HG03432 (cell line): ENCODE results near the gene U2AF2.

ENCODE experiments used
- ATAC-seq: cut with Tn5 transposase; IDR thresholded peaks from one replicate; pipeline ENCODE4 v1.9.1; 2021; ENCODE audit warnings: mild to moderate bottlenecking, moderate library complexity; ENCODE audit not compliant: unreplicated experiment

Gene U2AF2

GRCh38 chr19:55654868-55655647 lies at the start of gene U2AF2:
Gene U2AF2, plus strand, starts transcription at chr19:55655035. Its CDS starts 70 bp downstream, at chr19:55655105.
- peak; percentile 40 for ATAC-seq

- ATAC-seq: peak; percentile 66
Measured at GRCh38 chr19:55605207-55605636, 49.6 kb upstream of the U2AF2 start.

GRCh38 chr19:55605637-55606470 lies 49.0 kb upstream of the U2AF2 start, which contains the start of gene ZNF865:
Gene ZNF865, plus strand, starts transcription at chr19:55605647. Its CDS starts 7,972 bp downstream, at chr19:55613619.
- ATAC-seq: peak; percentile 33

GRCh38 chr19:55606471-55606787 lies 48.4 kb upstream of the U2AF2 start:
- no peak for ATAC-seq

GRCh38 chr19:55606817-55607216 lies 48.0 kb upstream of the U2AF2 start:
- no peak for ATAC-seq

- ATAC-seq: no peak
Measured at GRCh38 chr19:55609326-55609725, 45.5 kb upstream of the U2AF2 start.

- no peak for ATAC-seq
Measured at GRCh38 chr19:55611300-55611982, 43.4 kb upstream of the U2AF2 start.

- ATAC-seq: no peak
Measured at GRCh38 chr19:55611983-55612645, 42.7 kb upstream of the U2AF2 start.

GRCh38 chr19:55613396-55613795 lies 41.4 kb upstream of the U2AF2 start:
- ATAC-seq: no peak

- no peak for ATAC-seq
Measured at GRCh38 chr19:55613930-55614710, 40.7 kb upstream of the U2AF2 start.

GRCh38 chr19:55614711-55615542 lies 39.9 kb upstream of the U2AF2 start:
- ATAC-seq: no peak

- ATAC-seq: no peak
Measured at GRCh38 chr19:55615543-55616394, 39.1 kb upstream of the U2AF2 start.

- ATAC-seq: no peak
Measured at GRCh38 chr19:55616395-55616875, 38.4 kb upstream of the U2AF2 start.

GRCh38 chr19:55617426-55617825 lies 37.4 kb upstream of the U2AF2 start:
- no peak for ATAC-seq

- ATAC-seq: no peak
Measured at GRCh38 chr19:55618426-55618825, 36.4 kb upstream of the U2AF2 start.

GRCh38 chr19:55619286-55619685 lies 35.5 kb upstream of the U2AF2 start:
- ATAC-seq: no peak

- ATAC-seq: no peak
Measured at GRCh38 chr19:55620410-55621204, 34.2 kb upstream of the U2AF2 start.
